Liver (tissue), 9 donors: ENCODE data around the gene ASPDH. TPM values are rescaled to one million over a fixed set of nuclear protein-coding genes. Genes with fewer than 3 reads are reported as not detected.

Experiments
- DNase-seq: peaks from one replicate; pipeline ENCODE4 v3.0.0-alpha.2; 2017; ENCODE audit warnings: low spot score
- H3K27ac ChIP-seq, 2 donors: one replicate each; pipeline ENCODE4 v1.7.0; 2013; ENCODE audit warnings: inconsistent platforms in 2 of 2, low read length in 2 of 2, control low read depth in 1 of 2, low read depth in 1 of 2, mild to moderate bottlenecking in 1 of 2
- H3K27me3 ChIP-seq, 4 donors: one replicate each; pipeline versions ENCODE4 v1.6.1 to v1.7.0; 2013; ENCODE audit warnings: low read length in 3 of 4, inconsistent platforms in 1 of 4, mild to moderate bottlenecking in 1 of 4, moderate library complexity in 1 of 4; ENCODE audit not compliant: control insufficient read depth in 4 of 4, insufficient read depth in 4 of 4
- H3K36me3 ChIP-seq, 4 donors: one replicate each; pipeline versions ENCODE4 v1.6.1 to v1.7.0; 2013; ENCODE audit warnings: low read length in 3 of 4, mild to moderate bottlenecking in 3 of 4, low read depth in 1 of 4, moderate library complexity in 1 of 4; ENCODE audit not compliant: control insufficient read depth in 4 of 4, insufficient read depth in 3 of 4
- H3K4me1 ChIP-seq, 4 donors: one replicate each; pipeline versions ENCODE4 v1.6.1 to v1.7.0; 2013; ENCODE audit warnings: low read length in 3 of 4, mild to moderate bottlenecking in 3 of 4, moderate library complexity in 1 of 4; ENCODE audit not compliant: control insufficient read depth in 4 of 4, insufficient read depth in 4 of 4
- H3K4me3 ChIP-seq, 3 donors: one replicate each; pipeline versions ENCODE4 v1.6.1 to v1.7.0; 2013; ENCODE audit warnings: low read length in 3 of 3, control low read depth in 1 of 3, low read depth in 1 of 3, mild to moderate bottlenecking in 1 of 3
- H3K9ac ChIP-seq, 2 donors: one replicate each; pipeline ENCODE4 v1.7.0; 2013; ENCODE audit warnings: low read length in 2 of 2, mild to moderate bottlenecking in 2 of 2, moderate library complexity in 2 of 2, control low read depth in 1 of 2, low read depth in 1 of 2
- H3K9me3 ChIP-seq, 4 donors: one replicate each; pipeline versions ENCODE4 v1.6.1 to v1.7.0; 2013; ENCODE audit warnings: low read length in 3 of 4; ENCODE audit not compliant: control insufficient read depth in 4 of 4
- CTCF ChIP-seq: fragments of 150-350 bp; IDR thresholded peaks from 2 replicates; pipeline ENCODE4 v1.5.1; 2017; ENCODE audit warnings: improper control_type of control experiment, low read depth, low read length; ENCODE audit not compliant: missing input control
- EGR1 ChIP-seq, 2 donors: IDR thresholded peaks; 2 replicates each; pipeline ENCODE4 v1.6.1; 2016 to 2018; ENCODE audit warnings: antibody characterized with exemption in 2 of 2, low read depth in 2 of 2
- FOXA2 ChIP-seq: IDR thresholded peaks from 2 replicates; pipeline ENCODE4 v1.6.1; 2016; ENCODE audit warnings: antibody characterized with exemption
- GABPA ChIP-seq, 2 donors: IDR thresholded peaks in 1 of 2; conservative IDR thresholded peaks in 1 of 2; 2 replicates each; pipeline ENCODE4 v1.6.1; 2016; ENCODE audit warnings: antibody characterized with exemption in 2 of 2, mild to moderate bottlenecking in 1 of 2, moderate library complexity in 1 of 2
- HNF4G ChIP-seq: IDR thresholded peaks from 2 replicates; pipeline ENCODE4 v1.6.1; 2016; ENCODE audit warnings: antibody characterized with exemption
- MAX ChIP-seq: IDR thresholded peaks from 2 replicates; pipeline ENCODE4 v1.6.1; 2016; ENCODE audit warnings: antibody characterized with exemption
- ZBTB33 ChIP-seq: IDR thresholded peaks from 2 replicates; pipeline ENCODE4 v1.6.1; 2016; ENCODE audit warnings: antibody characterized with exemption
- WGBS: extraction: QIAGEN DNeasy Blood & Tissue Kit; methylation state at CpG from one replicate; pipeline ENCODE4 v1.1.7; 2013; 5-methylcytosine and 5-hydroxymethylcytosine counted together
- polyA plus RNA-seq, 2 donors: library from polyadenylated mRNA; stranded (reverse) in 1 of 2; unstranded in 1 of 2; fragments of 200-250 nt in 1 of 2; fragments of >200 nt in 1 of 2; fragmentation: Nextera tagmentation in 1 of 2; extraction: Ambion mirVana in 1 of 2; gene quantifications; one replicate each; pipeline versions ENCODE4 v1.2.1 to v1.2.3, GENCODE V29; 2013 to 2015
- total RNA-seq, 2 donors: library from RNA; depleted of rRNA; stranded (reverse); fragments of >200 nt; gene quantifications; one replicate each; pipeline ENCODE4 v1.2.3, GENCODE V29; 2014
- donor health status: healthy.
- donor health status: healthy.
- donor health status: healthy.
- donor health status: healthy.
- donor health status: healthy.

Gene ASPDH
- total and polyA plus RNA-seq, 4 donors, result 7.3 to 82.0 (median 37.1) TPM

- Histone ChIP-seq H3K9ac (no peak overlapping the region), H3K36me3 (peaks cover 7 to 38% (median 11%) of the 10 kb centered on the region in 4 donors), H3K27ac (no peak overlapping the region), H3K27me3 (no peaks in the 10 kb centered on the region), H3K4me1 (peaks cover 5 to 18% (median 14%) of the 10 kb centered on the region in 4 donors), H3K9me3 (no peaks in the 10 kb centered on the region), H3K4me3 (no peak overlapping the region)
- TF ChIP-seq FOXA2, result no peak
- no peak for TF ChIP-seq CTCF
- TF ChIP-seq EGR1 (IDR thresholded peaks at IDR 0.05; ENCODE audit: low read depth in 2 of 2), result no peak
- TF ChIP-seq MAX, result no peak
- no peak for TF ChIP-seq ZBTB33
- no peak for TF ChIP-seq GABPA (IDR thresholded peaks at IDR 0.05 in 1 of 2, conservative IDR thresholded peaks at IDR 0.05 in 1 of 2)
- no peak for TF ChIP-seq HNF4G
- DNase-seq, result no peak
- WGBS, result 94% methylated on average over 37 of the region's 37 CpGs
These were observed 33.2 kb downstream of the ASPDH start for GRCh38 chr19:50480281-50481111.

- TF ChIP-seq GABPA (IDR thresholded peaks at IDR 0.05 in 1 of 2, conservative IDR thresholded peaks at IDR 0.05 in 1 of 2), result no peak
- Histone ChIP-seq H3K36me3 (peaks cover 7 to 38% (median 11%) of the 10 kb centered on the region in 4 donors), H3K4me1 (peaks cover 5 to 19% (median 15%) of the 10 kb centered on the region in 4 donors), H3K27me3 (no peaks in the 10 kb centered on the region), H3K27ac (no peak overlapping the region), H3K4me3 (no peak overlapping the region), H3K9ac (no peak overlapping the region), H3K9me3 (no peaks in the 10 kb centered on the region)
- DNase-seq, result no peak
- 97% methylated on average over 16 of the region's 16 CpGs for WGBS
These were observed 33.9 kb downstream of the ASPDH start for GRCh38 chr19:50479761-50480251.

- whole genome bisulfite sequencing, result 95% methylated on average over 19 of the region's 19 CpGs
- H3K27ac ChIP-seq, result no peak overlapping the region
- H3K4me3 ChIP-seq, result no peak overlapping the region
- no peak for DNase-seq
- no peak overlapping the region for H3K9ac ChIP-seq
- peaks cover 5 to 19% (median 15%) of the 10 kb centered on the region in 4 donors for H3K4me1 ChIP-seq
- no peaks in the 10 kb centered on the region for H3K9me3 ChIP-seq
- TF ChIP-seq CTCF (peak; percentile 5), MAX (no peak)
- H3K27me3 ChIP-seq, result no peaks in the 10 kb centered on the region
- peaks cover 7 to 38% (median 11%) of the 10 kb centered on the region in 4 donors for H3K36me3 ChIP-seq
These were observed 34.6 kb downstream of the ASPDH start for GRCh38 chr19:50478901-50479715.
